ENCODE results near the gene POU2F2.

Gene POU2F2

GRCh38 chr19:42132030-42132628 lies at the start of gene POU2F2:
Gene POU2F2 (minus strand): TSS chr19:42132446. CDS start chr19:42132411, 35 bp downstream.
- DNase-seq: no peak

GRCh38 chr19:42178791-42179674 lies 46.8 kb upstream of the POU2F2 start:
- peak; percentile 37 to 58 for DNase-seq

- DNase-seq: no peak
Measured at GRCh38 chr19:42177686-42178019, 45.4 kb upstream of the POU2F2 start.

GRCh38 chr19:42176990-42177685 lies 44.9 kb upstream of the POU2F2 start:
- peak; percentile 81 to 89 for DNase-seq

GRCh38 chr19:42176649-42176989 lies 44.4 kb upstream of the POU2F2 start:
- DNase-seq: peak in 1 of 2 experiments; percentile 89

- peak; percentile 23 to 31 for DNase-seq
Measured at GRCh38 chr19:42175952-42176648, 43.9 kb upstream of the POU2F2 start.

- DNase-seq: peak in 1 of 2 experiments; percentile 31
Measured at GRCh38 chr19:42174958-42175734, 42.9 kb upstream of the POU2F2 start.

- no peak for DNase-seq
Measured at GRCh38 chr19:42174188-42174587, 41.9 kb upstream of the POU2F2 start.

GRCh38 chr19:42173695-42174094 lies 41.4 kb upstream of the POU2F2 start:
- DNase-seq: no peak

- DNase-seq: no peak
Measured at GRCh38 chr19:42172261-42172660, 40.0 kb upstream of the POU2F2 start.

GRCh38 chr19:42170715-42171114 lies 38.5 kb upstream of the POU2F2 start:
- DNase-seq: no peak

- no peak for DNase-seq
Measured at GRCh38 chr19:42169486-42170413, 37.5 kb upstream of the POU2F2 start.

GRCh38 chr19:42168206-42168605 lies 36.0 kb upstream of the POU2F2 start:
- no peak for DNase-seq

GRCh38 chr19:42166316-42166715 lies 34.1 kb upstream of the POU2F2 start:
- no peak for DNase-seq

GRCh38 chr19:42165146-42165545 lies 32.9 kb upstream of the POU2F2 start:
- no peak for DNase-seq

GRCh38 chr19:42161616-42162263 lies 29.5 kb upstream of the POU2F2 start:
- DNase-seq: no peak

- no peak for DNase-seq
Measured at GRCh38 chr19:42159942-42160341, 27.7 kb upstream of the POU2F2 start.

GRCh38 chr19:42158926-42159325 lies 26.7 kb upstream of the POU2F2 start:
- no peak for DNase-seq

GRCh38 chr19:42156571-42156970 lies 24.3 kb upstream of the POU2F2 start:
- no peak for DNase-seq

- DNase-seq: no peak
Measured at GRCh38 chr19:42155796-42156195, 23.6 kb upstream of the POU2F2 start.
